K562 (cell line): ENCODE measurements around the gene SUMF2. TPM values are rescaled to one million over a fixed set of nuclear protein-coding genes. Genes with fewer than 3 reads are reported as not detected.

ENCODE experiments used
- CEBPG ChIP-seq, 3 experiments: fragments of 200-800 bp in 1 of 3; sonication (Bioruptor generic) in 1 of 3; sonication (generic) in 1 of 3; formaldehyde crosslinking in 1 of 3; IDR thresholded peaks in 2 of 3; conservative IDR thresholded peaks in 1 of 3; 2 replicates each; pipeline versions ENCODE4 v1.6.1 to v1.8.0; 2016 to 2022; ENCODE audit warnings: missing compliant biosample characterization in 2 of 3, missing genetic modification characterization in 2 of 3, mild to moderate bottlenecking in 1 of 3, missing genetic modification reagents in 1 of 3
- CREM ChIP-seq: IDR thresholded peaks from 2 replicates; pipeline ENCODE4 v1.6.1; 2014; ENCODE audit warnings: antibody characterized with exemption, low read depth
- FOXJ3 ChIP-seq: sonication (generic); formaldehyde crosslinking; IDR thresholded peaks from 2 replicates; pipeline ENCODE4 v1.4.0; 2020; ENCODE audit warnings: mild to moderate bottlenecking, missing genetic modification reagents
- GATAD2A ChIP-seq: fragments of 450-650 bp; IDR thresholded peaks from 2 replicates; pipeline ENCODE4 v1.6.1; 2017
- HNRNPK ChIP-seq: fragments of 200-400 bp; formaldehyde crosslinking; IDR thresholded peaks from one replicate; pipeline ENCODE4 v1.6.1; 2018; ENCODE audit warnings: mild to moderate bottlenecking, low read depth, low read length; ENCODE audit not compliant: poor library complexity, severe bottlenecking
- KAT2B ChIP-seq: IDR thresholded peaks from one replicate; pipeline ENCODE4 v1.6.1; 2012; ENCODE audit warnings: low read depth, mild to moderate bottlenecking, control low read depth, inconsistent platforms, low read length, moderate library complexity
- LCOR ChIP-seq: sonication (generic); formaldehyde crosslinking; IDR thresholded peaks from 2 replicates; pipeline ENCODE4 v1.8.0; 2022; ENCODE audit warnings: mild to moderate bottlenecking, missing genetic modification reagents
- NFE2L1 ChIP-seq: fragments of 450-650 bp; IDR thresholded peaks from 2 replicates; pipeline ENCODE4 v1.6.1; 2016; ENCODE audit warnings: missing genetic modification characterization, low read depth, mild to moderate bottlenecking, missing compliant biosample characterization, moderate library complexity, borderline replicate concordance
- POLR2B ChIP-seq: fragments of 450-650 bp; IDR thresholded peaks from 2 replicates; pipeline ENCODE4 v1.6.1; 2018; ENCODE audit warnings: low read depth; ENCODE audit not compliant: partially characterized antibody
- POLR3A ChIP-seq: IDR thresholded peaks from 2 replicates; pipeline ENCODE4 v1.6.1; 2011; ENCODE audit warnings: borderline replicate concordance, mild to moderate bottlenecking, moderate library complexity; ENCODE audit not compliant: insufficient read length, insufficient read depth; ENCODE audit errors: extremely low read depth
- POLR3G ChIP-seq: IDR thresholded peaks from 2 replicates; pipeline ENCODE4 v1.6.1; 2011; ENCODE audit not compliant: insufficient read length, insufficient replicate concordance; ENCODE audit errors: extremely low read depth
- PRMT5 ChIP-seq: sonication (generic); formaldehyde crosslinking; IDR thresholded peaks from 2 replicates; pipeline ENCODE4 v1.5.0; 2020; ENCODE audit warnings: missing genetic modification reagents
- RBM39 ChIP-seq: fragments of 200-400 bp; formaldehyde crosslinking; optimal IDR thresholded peaks from 2 replicates; pipeline ENCODE3; 2018; ENCODE audit warnings: low read depth, low read length
- TCF7L2 ChIP-seq: fragments of 150-350 bp; IDR thresholded peaks from 2 replicates; pipeline ENCODE4 v1.6.1; 2016; ENCODE audit warnings: low read depth, mild to moderate bottlenecking, low read length, moderate library complexity
- TCFL5 ChIP-seq: fragments of 250-450 bp; sonication (Bioruptor Pico); conservative IDR thresholded peaks from 2 replicates; pipeline ENCODE4 v1.6.1; 2021; ENCODE audit warnings: mild to moderate bottlenecking, moderate library complexity, matching md5 sums
- THRAP3 ChIP-seq: fragments of 450-650 bp; IDR thresholded peaks from 2 replicates; pipeline ENCODE4 v1.6.1; 2016; ENCODE audit warnings: mild to moderate bottlenecking, inconsistent platforms, borderline replicate concordance
- TRIM24 ChIP-seq, 2 experiments: fragments of 450-650 bp; IDR thresholded peaks; 2 replicates each; pipeline ENCODE4 v1.6.1; 2016
- YY1 ChIP-seq, 3 experiments: IDR thresholded peaks; 2 replicates each; pipeline ENCODE4 v1.6.1; 2011; ENCODE audit warnings: low read length in 2 of 3, mild to moderate bottlenecking in 2 of 3, moderate library complexity in 2 of 3, borderline replicate concordance in 1 of 3, control low read depth in 1 of 3, low read depth in 1 of 3; ENCODE audit not compliant: insufficient read depth in 3 of 3, insufficient replicate concordance in 2 of 3, control insufficient read depth in 1 of 3, insufficient read length in 1 of 3; ENCODE audit errors: extremely low read depth in 1 of 3
- ZNF79 ChIP-seq: fragments of 250-450 bp; sonication (Bioruptor Pico); IDR thresholded peaks from 2 replicates; pipeline ENCODE4 v1.4.0; 2020; ENCODE audit warnings: low read depth, mild to moderate bottlenecking, moderate library complexity
- polyA plus RNA-seq, 8 experiments: library from polyadenylated mRNA; depleted of rRNA in 4 of 8; stranded (reverse) in 5 of 8; unstranded in 3 of 8; fragments of >200 nt; fragmentation: Nextera tagmentation in 2 of 8; fragmentation: Illumina TruSeq in 1 of 8; extraction: Ambion mirVana in 2 of 8; extraction: Trizol in 1 of 8; gene quantifications; 2 replicates each; pipeline versions ENCODE4 v1.2.1 to v1.2.3, GENCODE V29; 2011 to 2014; ENCODE audit warnings: inconsistent platforms in 1 of 8, missing spikeins in 1 of 8
- total RNA-seq, 7 experiments: library from RNA; depleted of rRNA in 6 of 7; stranded (reverse); fragments of >200 nt in 6 of 7; fragmentation: Illumina TruSeq in 2 of 7; extraction: Trizol in 2 of 7; gene quantifications; 2 replicates each; pipeline versions ENCODE4 v1.2.1 to v1.2.3, GENCODE V29; 2011 to 2021; ENCODE audit warnings: low replicate concordance in 1 of 7
- TF ChIP-seq, protein P1 (sequence below): fragments of 450-650 bp; IDR thresholded peaks from 2 replicates; pipeline ENCODE4 v1.6.1; 2016
- TF ChIP-seq, protein P2 (sequence below): IDR thresholded peaks from 2 replicates; pipeline ENCODE4 v1.6.1; 2016; ENCODE audit warnings: missing genetic modification characterization, missing compliant biosample characterization
- TF ChIP-seq, protein P3 (sequence below): fragments of 200-800 bp; sonication (Bioruptor generic); IDR thresholded peaks from 2 replicates; pipeline ENCODE4 v1.6.1; 2017; ENCODE audit warnings: missing genetic modification characterization, missing compliant biosample characterization

The SUMF2 gene
- total and polyA plus RNA-seq, 9 of the 15 experiments (the other 6 are each of a cell fraction or from before 2014, with no cell fraction given), result 39.0 to 113 (median 67.7) TPM

DNA sequence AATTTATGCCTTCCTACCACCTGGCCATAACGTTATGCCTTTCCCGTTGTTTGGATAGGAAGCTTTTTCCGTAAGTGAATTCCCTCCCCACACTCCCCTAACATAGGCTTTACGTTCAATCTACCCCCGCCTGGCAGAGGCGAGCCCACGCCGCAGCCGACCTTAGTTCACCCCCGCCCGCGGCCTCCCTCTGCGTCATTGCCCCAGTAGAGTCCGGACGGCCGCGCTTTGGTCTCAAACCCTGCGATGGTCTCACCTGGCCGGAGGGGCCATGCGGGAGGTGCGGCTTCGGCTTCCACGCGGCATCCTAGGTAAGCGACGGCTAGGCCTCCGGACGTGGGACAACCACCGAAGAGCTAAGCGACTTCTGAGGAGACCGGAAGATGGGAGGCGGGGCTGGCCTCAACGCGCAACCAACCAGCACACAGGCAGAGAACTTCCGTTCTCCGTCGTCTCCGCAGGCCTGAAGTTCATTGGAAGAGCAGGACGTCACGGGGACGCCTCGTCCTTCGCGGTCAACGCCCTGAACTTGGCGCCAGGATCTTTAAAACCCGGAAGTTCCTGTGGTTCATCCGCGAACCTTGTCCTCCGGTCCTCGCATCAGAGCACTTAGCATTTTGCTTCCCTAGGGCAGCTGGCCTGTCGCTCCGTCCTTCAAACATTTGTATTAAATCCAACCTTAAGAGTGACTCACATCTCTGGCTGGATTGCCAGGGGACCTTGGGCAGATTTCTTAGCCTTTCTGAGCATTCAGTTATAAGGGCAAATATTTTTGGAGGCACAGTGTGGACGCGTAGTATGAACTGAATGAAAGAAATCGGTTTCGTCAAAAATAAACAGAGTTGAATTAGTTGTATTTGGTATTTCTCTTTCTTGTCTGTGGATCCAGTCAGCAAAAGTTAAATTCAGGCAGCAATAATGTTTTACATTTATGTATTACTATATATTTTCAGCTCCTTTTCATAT, 42.3 kb downstream of the SUMF2 start, which contains the start of gene CHCHD2 (continued):
- TF ChIP-seq, protein P1, sequence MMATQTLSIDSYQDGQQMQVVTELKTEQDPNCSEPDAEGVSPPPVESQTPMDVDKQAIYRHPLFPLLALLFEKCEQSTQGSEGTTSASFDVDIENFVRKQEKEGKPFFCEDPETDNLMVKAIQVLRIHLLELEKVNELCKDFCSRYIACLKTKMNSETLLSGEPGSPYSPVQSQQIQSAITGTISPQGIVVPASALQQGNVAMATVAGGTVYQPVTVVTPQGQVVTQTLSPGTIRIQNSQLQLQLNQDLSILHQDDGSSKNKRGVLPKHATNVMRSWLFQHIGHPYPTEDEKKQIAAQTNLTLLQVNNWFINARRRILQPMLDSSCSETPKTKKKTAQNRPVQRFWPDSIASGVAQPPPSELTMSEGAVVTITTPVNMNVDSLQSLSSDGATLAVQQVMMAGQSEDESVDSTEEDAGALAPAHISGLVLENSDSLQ, result peak; percentile 99
- TF ChIP-seq CEBPG (CRISPR knock-in tag; IDR thresholded peaks at IDR 0.05), result no peak
- no peak for TF ChIP-seq CEBPG (tag; conservative IDR thresholded peaks at IDR 0.05 in 1 of 2, IDR thresholded peaks at IDR 0.05 in 1 of 2)
- no peak for TF ChIP-seq RBM39
- TF ChIP-seq LCOR (CRISPR knock-in tag), result 0 out of 2 replicates have a peak, but pooled peaks have one; percentile 35
- TF ChIP-seq FOXJ3 (CRISPR knock-in tag), result no peak
- TF ChIP-seq ZNF79 (CRISPR knock-in tag), result no peak
- TF ChIP-seq NFE2L1 (tag), result no peak
- peak in 2 of 3 experiments; percentile 21 to 42 for TF ChIP-seq YY1 (IDR thresholded peaks at IDR 0.05; ENCODE audit: borderline replicate concordance in 1 of 3, control insufficient read depth in 1 of 3, extremely low read depth in 1 of 3, insufficient read depth in 3 of 3, insufficient read length in 1 of 3, insufficient replicate concordance in 2 of 3, low read depth in 1 of 3, low read length in 2 of 3)
- TF ChIP-seq, protein P2, sequence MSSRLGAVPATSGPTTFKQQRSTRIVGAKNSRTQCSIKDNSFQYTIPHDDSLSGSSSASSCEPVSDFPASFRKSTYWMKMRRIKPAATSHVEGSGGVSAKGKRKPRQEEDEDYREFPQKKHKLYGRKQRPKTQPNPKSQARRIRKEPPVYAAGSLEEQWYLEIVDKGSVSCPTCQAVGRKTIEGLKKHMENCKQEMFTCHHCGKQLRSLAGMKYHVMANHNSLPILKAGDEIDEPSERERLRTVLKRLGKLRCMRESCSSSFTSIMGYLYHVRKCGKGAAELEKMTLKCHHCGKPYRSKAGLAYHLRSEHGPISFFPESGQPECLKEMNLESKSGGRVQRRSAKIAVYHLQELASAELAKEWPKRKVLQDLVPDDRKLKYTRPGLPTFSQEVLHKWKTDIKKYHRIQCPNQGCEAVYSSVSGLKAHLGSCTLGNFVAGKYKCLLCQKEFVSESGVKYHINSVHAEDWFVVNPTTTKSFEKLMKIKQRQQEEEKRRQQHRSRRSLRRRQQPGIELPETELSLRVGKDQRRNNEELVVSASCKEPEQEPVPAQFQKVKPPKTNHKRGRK, result no peak
- peak; percentile 90 for TF ChIP-seq CREM
- no peak for TF ChIP-seq GATAD2A
- TF ChIP-seq, protein P3, sequence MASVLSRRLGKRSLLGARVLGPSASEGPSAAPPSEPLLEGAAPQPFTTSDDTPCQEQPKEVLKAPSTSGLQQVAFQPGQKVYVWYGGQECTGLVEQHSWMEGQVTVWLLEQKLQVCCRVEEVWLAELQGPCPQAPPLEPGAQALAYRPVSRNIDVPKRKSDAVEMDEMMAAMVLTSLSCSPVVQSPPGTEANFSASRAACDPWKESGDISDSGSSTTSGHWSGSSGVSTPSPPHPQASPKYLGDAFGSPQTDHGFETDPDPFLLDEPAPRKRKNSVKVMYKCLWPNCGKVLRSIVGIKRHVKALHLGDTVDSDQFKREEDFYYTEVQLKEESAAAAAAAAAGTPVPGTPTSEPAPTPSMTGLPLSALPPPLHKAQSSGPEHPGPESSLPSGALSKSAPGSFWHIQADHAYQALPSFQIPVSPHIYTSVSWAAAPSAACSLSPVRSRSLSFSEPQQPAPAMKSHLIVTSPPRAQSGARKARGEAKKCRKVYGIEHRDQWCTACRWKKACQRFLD (CRISPR knock-in tag), result peak; percentile 16; the same call in 1 of the 2 replicates
- TF ChIP-seq PRMT5, result no peak
- TF ChIP-seq POLR2B, result peak; percentile 97
- no peak for TF ChIP-seq POLR3A
- peak in 1 of 2 experiments; percentile 92; a peak in 2 of 4 replicates for TF ChIP-seq TRIM24 (IDR thresholded peaks at IDR 0.05)
- no peak for TF ChIP-seq POLR3G
- 0 out of 2 replicates have a peak, but pooled peaks have one; percentile 29 for TF ChIP-seq THRAP3
- no peak for TF ChIP-seq HNRNPK
- TF ChIP-seq TCF7L2, result no peak
- no peak for TF ChIP-seq TCFL5 (CRISPR knock-in tag)
- no peak for TF ChIP-seq KAT2B
